Measurements from ENCODE around the gene ABCG2. TPM values are rescaled to one million over a fixed set of nuclear protein-coding genes. Genes with fewer than 3 reads are reported as not detected.

Gene ABCG2
- total RNA-seq, 1 experiment from 2014 or later = 24.6 TPM

DNA sequence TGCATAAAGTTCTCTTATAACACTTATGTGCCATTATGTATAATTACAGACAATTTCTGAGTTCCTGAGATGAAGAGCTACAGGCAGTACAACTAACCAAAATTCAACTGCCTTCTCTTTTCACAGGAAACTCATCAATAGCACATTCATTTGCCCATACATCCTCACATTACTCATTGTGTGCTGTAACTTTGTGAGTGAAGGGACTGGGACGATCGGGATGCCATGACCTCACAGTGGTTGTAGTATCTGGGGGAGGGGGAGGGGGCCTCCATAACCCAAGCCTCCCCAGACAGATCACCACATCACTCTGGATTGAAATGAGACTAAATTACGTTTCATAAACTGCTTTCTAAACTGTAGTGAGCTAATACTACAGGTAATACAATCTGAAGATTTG is 60.7 kb downstream of the ABCG2 start:
- H3K4me2 ChIP-seq = no peak overlapping the region
- no peaks in the 10 kb centered on the region for H3K9me3 ChIP-seq (ENCODE audit: insufficient read depth, low read depth)
- DNase-seq = no peak
- no peaks in the 10 kb centered on the region for H3K4me1 ChIP-seq (replicated peaks; ENCODE audit: insufficient read depth)
- H4K20me1 ChIP-seq (ENCODE audit: insufficient read depth) = no peaks in the 10 kb centered on the region
- H3F3A ChIP-seq (ENCODE audit: insufficient read depth, low read depth) = no peaks in the 10 kb centered on the region
- ChIA-PET POLR2A (ENCODE audit: unreplicated experiment) (no interaction called here), CTCF (no interaction called here)
- H2AFZ ChIP-seq = no peak overlapping the region
- no TSS peak for BruUV-seq (replicated peaks)
- no peak overlapping the region for H3K27ac ChIP-seq
- H3K4me3 ChIP-seq = no peak overlapping the region
- H3K79me2 ChIP-seq (ENCODE audit: low read depth) = no peaks in the 10 kb centered on the region
- intact Hi-C loops (cut with micrococcal nuclease; ENCODE audit: unreplicated experiment) = no loop called here
- TF ChIP-seq, protein P1, sequence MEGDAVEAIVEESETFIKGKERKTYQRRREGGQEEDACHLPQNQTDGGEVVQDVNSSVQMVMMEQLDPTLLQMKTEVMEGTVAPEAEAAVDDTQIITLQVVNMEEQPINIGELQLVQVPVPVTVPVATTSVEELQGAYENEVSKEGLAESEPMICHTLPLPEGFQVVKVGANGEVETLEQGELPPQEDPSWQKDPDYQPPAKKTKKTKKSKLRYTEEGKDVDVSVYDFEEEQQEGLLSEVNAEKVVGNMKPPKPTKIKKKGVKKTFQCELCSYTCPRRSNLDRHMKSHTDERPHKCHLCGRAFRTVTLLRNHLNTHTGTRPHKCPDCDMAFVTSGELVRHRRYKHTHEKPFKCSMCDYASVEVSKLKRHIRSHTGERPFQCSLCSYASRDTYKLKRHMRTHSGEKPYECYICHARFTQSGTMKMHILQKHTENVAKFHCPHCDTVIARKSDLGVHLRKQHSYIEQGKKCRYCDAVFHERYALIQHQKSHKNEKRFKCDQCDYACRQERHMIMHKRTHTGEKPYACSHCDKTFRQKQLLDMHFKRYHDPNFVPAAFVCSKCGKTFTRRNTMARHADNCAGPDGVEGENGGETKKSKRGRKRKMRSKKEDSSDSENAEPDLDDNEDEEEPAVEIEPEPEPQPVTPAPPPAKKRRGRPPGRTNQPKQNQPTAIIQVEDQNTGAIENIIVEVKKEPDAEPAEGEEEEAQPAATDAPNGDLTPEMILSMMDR (conservative IDR thresholded peaks at IDR 0.05) = no peak
- TF ChIP-seq EZH2 (IDR thresholded peaks at IDR 0.05; ENCODE audit: low read depth) = no peak
- H3K9me2 ChIP-seq (ENCODE audit: insufficient read depth) = no peaks in the 10 kb centered on the region
- no peaks in the 10 kb centered on the region for H3K27me3 ChIP-seq (ENCODE audit: insufficient read depth, low read depth)
- H3K36me3 ChIP-seq (ENCODE audit: low read depth) = no peaks in the 10 kb centered on the region

DNA sequence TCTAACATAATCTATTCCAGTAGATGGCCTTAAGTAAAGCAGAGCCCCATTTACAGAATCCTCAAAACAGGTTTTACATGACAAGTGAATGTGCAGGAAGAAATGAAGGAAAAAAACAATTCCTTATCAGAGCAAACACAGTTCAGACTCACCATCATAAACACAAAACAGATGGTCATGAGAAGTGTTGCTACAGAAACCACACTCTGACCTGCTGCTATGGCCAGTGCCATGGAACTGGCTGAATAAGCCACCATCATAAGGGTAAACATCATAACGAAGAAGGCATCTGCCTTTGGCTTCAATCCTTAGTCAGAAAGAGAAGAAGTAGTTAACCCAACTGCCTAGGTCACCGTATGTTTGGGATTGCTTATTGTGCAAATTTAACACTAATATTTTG is 61.1 kb downstream of the ABCG2 start:
- intact Hi-C loops (cut with micrococcal nuclease; ENCODE audit: unreplicated experiment) = no loop called here
- Histone ChIP-seq H4K20me1 (ENCODE audit: insufficient read depth) (no peaks in the 10 kb centered on the region), H3F3A (ENCODE audit: insufficient read depth, low read depth) (no peaks in the 10 kb centered on the region), H3K27ac (no peak overlapping the region), H3K27me3 (ENCODE audit: insufficient read depth, low read depth) (no peaks in the 10 kb centered on the region), H3K79me2 (ENCODE audit: low read depth) (no peaks in the 10 kb centered on the region), H3K4me1 (replicated peaks; ENCODE audit: insufficient read depth) (no peaks in the 10 kb centered on the region), H3K9me3 (ENCODE audit: insufficient read depth, low read depth) (no peaks in the 10 kb centered on the region), H3K4me3 (no peak overlapping the region), H2AFZ (no peak overlapping the region), H3K9me2 (ENCODE audit: insufficient read depth) (no peaks in the 10 kb centered on the region), H3K36me3 (ENCODE audit: low read depth) (no peaks in the 10 kb centered on the region), H3K4me2 (no peak overlapping the region)
- no TSS peak for BruUV-seq (replicated peaks)
- ChIA-PET POLR2A (ENCODE audit: unreplicated experiment) (no interaction called here), CTCF (no interaction called here)
- no peak for DNase-seq
- TF ChIP-seq, protein P1 (conservative IDR thresholded peaks at IDR 0.05) = no peak
- no peak for TF ChIP-seq EZH2 (IDR thresholded peaks at IDR 0.05; ENCODE audit: low read depth)

DNA sequence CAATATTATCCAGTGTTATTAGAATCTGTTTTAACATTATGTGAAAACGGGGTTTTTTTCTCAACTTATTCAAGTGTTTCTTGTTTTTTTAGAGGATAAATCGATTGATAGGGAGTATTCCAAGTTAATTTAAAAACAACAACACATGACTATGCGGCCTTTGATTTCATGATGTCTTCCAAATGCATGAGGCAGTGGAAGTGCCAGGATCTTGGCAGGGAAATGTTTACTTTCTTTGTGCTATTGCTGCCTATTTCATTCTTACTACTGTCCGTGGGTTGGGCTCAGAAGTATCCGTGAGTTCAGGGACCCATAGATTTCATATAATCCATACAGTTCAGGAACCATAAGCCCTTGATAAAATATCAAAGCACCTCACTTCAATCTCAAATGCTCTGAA is 64.6 kb downstream of the ABCG2 start:
- CTCF ChIA-PET = no interaction called here
- no peaks in the 10 kb centered on the region for H3K4me1 ChIP-seq (replicated peaks; ENCODE audit: insufficient read depth)
- POLR2A ChIA-PET (ENCODE audit: unreplicated experiment) = no interaction called here
- intact Hi-C loops (cut with micrococcal nuclease; ENCODE audit: unreplicated experiment) = no loop called here
- no peak overlapping the region for H3K4me2 ChIP-seq
- H3F3A ChIP-seq (ENCODE audit: insufficient read depth, low read depth) = no peaks in the 10 kb centered on the region
- TF ChIP-seq, protein P1 (conservative IDR thresholded peaks at IDR 0.05) = no peak
- TF ChIP-seq EZH2 (IDR thresholded peaks at IDR 0.05; ENCODE audit: low read depth) = no peak
- no peaks in the 10 kb centered on the region for H3K79me2 ChIP-seq (ENCODE audit: low read depth)
- DNase-seq = no peak
- H3K9me3 ChIP-seq (ENCODE audit: insufficient read depth, low read depth) = no peaks in the 10 kb centered on the region
- no peaks in the 10 kb centered on the region for H3K36me3 ChIP-seq (ENCODE audit: low read depth)
- H3K4me3 ChIP-seq = no peak overlapping the region
- BruUV-seq (replicated peaks) = no TSS peak
- H3K27me3 ChIP-seq (ENCODE audit: insufficient read depth, low read depth) = no peaks in the 10 kb centered on the region
- no peak overlapping the region for H3K27ac ChIP-seq
- no peak overlapping the region for H2AFZ ChIP-seq
- no peaks in the 10 kb centered on the region for H3K9me2 ChIP-seq (ENCODE audit: insufficient read depth)
- H4K20me1 ChIP-seq (ENCODE audit: insufficient read depth) = no peaks in the 10 kb centered on the region

All from PC-9 (cell line).